Breast epithelium (tissue), 4 donors: ENCODE data around the gene CPED1. TPM values are rescaled to one million over a fixed set of nuclear protein-coding genes. Genes with fewer than 3 reads are reported as not detected.
A peak's percentile ranks its signal among the peaks of the same experiment; 100 is the strongest.

ENCODE experiments used
- DNase-seq, 2 donors: peaks; one replicate each; pipeline ENCODE4 v3.0.0-alpha.2; 2019; ENCODE audit warnings: low spot score in 2 of 2
- H3K27ac ChIP-seq, 2 donors: fragments of 200-600 bp; sonication (generic) in 1 of 2; one replicate each; pipeline ENCODE4 v1.5.1; 2016 to 2019; ENCODE audit warnings: mild to moderate bottlenecking in 1 of 2
- H3K27me3 ChIP-seq, 2 donors: fragments of 200-600 bp; sonication (generic) in 1 of 2; one replicate each; pipeline versions ENCODE4 v1.5.1 to v1.6.0; 2017 to 2019; ENCODE audit warnings: control low read depth in 1 of 2, mild to moderate bottlenecking in 1 of 2
- H3K36me3 ChIP-seq: fragments of 200-600 bp; one replicate; pipeline ENCODE4 v1.5.1; 2019
- H3K4me1 ChIP-seq, 2 donors: fragments of 200-600 bp; sonication (generic); one replicate each; pipeline ENCODE4 v1.5.1; 2016 to 2019; ENCODE audit warnings: control low read depth in 1 of 2
- H3K4me3 ChIP-seq, 3 donors: fragments of 200-600 bp; sonication (generic); 1 replicate in 2 of 3; 2 replicates in 1 of 3; pipeline ENCODE4 v1.5.1; 2016 to 2019; ENCODE audit warnings: mild to moderate bottlenecking in 3 of 3, moderate library complexity in 2 of 3
- H3K9me3 ChIP-seq, 2 donors: fragments of 200-600 bp; sonication (generic) in 1 of 2; one replicate each; pipeline ENCODE4 v1.5.1; 2016 to 2019; ENCODE audit warnings: control low read depth in 1 of 2
- CTCF ChIP-seq, 3 donors: fragments of 450-650 bp; IDR thresholded peaks; one replicate each; pipeline ENCODE4 v1.5.1; 2016 to 2017; ENCODE audit warnings: antibody characterized with exemption in 3 of 3, mild to moderate bottlenecking in 3 of 3, moderate library complexity in 3 of 3
- POLR2A ChIP-seq: fragments of 450-650 bp; IDR thresholded peaks from one replicate; pipeline ENCODE4 v1.6.1; 2016; ENCODE audit warnings: antibody characterized with exemption, mild to moderate bottlenecking, moderate library complexity
- POLR2AphosphoS5 ChIP-seq, 3 donors: sonication (generic); formaldehyde crosslinking; IDR thresholded peaks; one replicate each; pipeline ENCODE4 v1.6.1; 2017; ENCODE audit warnings: antibody characterized with exemption in 3 of 3
- intact Hi-C: fragments of 100-400 bp; cut with DNase I; formaldehyde crosslinking; loops from one replicate; pipeline ENCODE4 v1.15.1; 2023; ENCODE audit warnings: low total_unique reads
- total RNA-seq, 3 donors: library from RNA; depleted of rRNA; stranded (reverse); fragments of >200 nt; gene quantifications; one replicate each; pipeline ENCODE4 v1.1.0, GENCODE V29; 2016

Gene CPED1
- total RNA-seq, 3 donors from 2014 or later = 14.3 to 29.3 (median 15.4) TPM

- TF ChIP-seq POLR2AphosphoS5 (IDR thresholded peaks at IDR 0.05) (no peak), CTCF (IDR thresholded peaks at IDR 0.05) (no peak), POLR2A (no peak)
- Histone ChIP-seq H3K9me3 (no peaks in the 10 kb centered on the region), H3K27ac (no peak overlapping the region), H3K4me3 (no peak overlapping the region), H3K36me3 (no peaks in the 10 kb centered on the region), H3K27me3 (no peaks in the 10 kb centered on the region), H3K4me1 (no peaks in the 10 kb centered on the region)
- intact Hi-C loops = no loop called here
- no peak for DNase-seq
These were observed 116.8 kb downstream of the CPED1 start for GRCh38 chr7:121105262-121105661.

DNA sequence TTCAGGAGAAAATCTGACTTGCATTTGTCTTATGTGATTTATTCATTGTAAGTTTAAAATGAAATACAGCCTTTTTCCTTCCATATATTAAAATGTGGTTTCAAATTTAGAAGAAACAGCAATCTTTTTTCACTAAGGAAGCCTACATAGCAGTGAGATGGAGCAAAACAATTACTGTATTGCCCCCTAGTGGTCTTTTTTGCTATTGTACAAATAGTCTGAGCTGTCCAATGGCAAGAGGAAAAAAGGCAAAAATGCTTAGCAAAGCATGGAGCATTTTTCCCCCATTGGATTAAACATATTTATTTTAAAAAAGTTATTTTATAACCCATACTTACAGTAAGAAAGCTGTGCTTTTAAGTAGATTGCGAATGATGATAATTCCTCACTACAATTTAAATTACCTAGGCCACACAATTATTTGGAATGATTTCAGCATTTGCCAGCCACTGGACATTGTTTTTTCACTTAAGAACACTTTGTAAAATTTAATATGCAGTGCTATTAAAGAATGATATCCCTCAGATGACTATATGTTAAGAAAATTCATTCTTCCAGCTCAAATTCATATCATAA lies 119.5 kb downstream of the CPED1 start:
- no peak overlapping the region for H3K27ac ChIP-seq
- no peak for DNase-seq
- TF ChIP-seq CTCF (IDR thresholded peaks at IDR 0.05) = peak; percentile 61 to 67 (median 66)
- no peak for TF ChIP-seq POLR2AphosphoS5 (IDR thresholded peaks at IDR 0.05)
- intact Hi-C loops = no loop called here
- H3K4me1 ChIP-seq = no peaks in the 10 kb centered on the region
- no peaks in the 10 kb centered on the region for H3K36me3 ChIP-seq
- H3K4me3 ChIP-seq = no peak overlapping the region
- no peaks in the 10 kb centered on the region for H3K9me3 ChIP-seq
- no peaks in the 10 kb centered on the region for H3K27me3 ChIP-seq

GRCh38 chr7:121109145-121109544 lies 120.6 kb downstream of the CPED1 start:
- H3K4me3 ChIP-seq = no peak overlapping the region
- H3K9me3 ChIP-seq = no peaks in the 10 kb centered on the region
- DNase-seq = no peak
- no peaks in the 10 kb centered on the region for H3K27me3 ChIP-seq
- no peak overlapping the region for H3K27ac ChIP-seq
- TF ChIP-seq CTCF (IDR thresholded peaks at IDR 0.05) = no peak
- TF ChIP-seq POLR2A = no peak
- TF ChIP-seq POLR2AphosphoS5 (IDR thresholded peaks at IDR 0.05) = no peak
- no peaks in the 10 kb centered on the region for H3K4me1 ChIP-seq
- no peaks in the 10 kb centered on the region for H3K36me3 ChIP-seq
- intact Hi-C loops = no loop called here

GRCh38 chr7:121113288-121113687 lies 124.8 kb downstream of the CPED1 start:
- intact Hi-C loops = no loop called here
- H3K4me3 ChIP-seq = no peak overlapping the region
- TF ChIP-seq CTCF (IDR thresholded peaks at IDR 0.05) (no peak), POLR2AphosphoS5 (IDR thresholded peaks at IDR 0.05) (no peak), POLR2A (no peak)
- no peak for DNase-seq
- H3K9me3 ChIP-seq = no peaks in the 10 kb centered on the region
- H3K27ac ChIP-seq = no peak overlapping the region
- no peaks in the 10 kb centered on the region for H3K36me3 ChIP-seq
- no peaks in the 10 kb centered on the region for H3K4me1 ChIP-seq
- no peaks in the 10 kb centered on the region for H3K27me3 ChIP-seq

GRCh38 chr7:121116396-121116795 lies 127.9 kb downstream of the CPED1 start:
- intact Hi-C loops = no loop called here
- H3K27ac ChIP-seq = no peak overlapping the region
- H3K4me1 ChIP-seq = no peaks in the 10 kb centered on the region
- no peaks in the 10 kb centered on the region for H3K9me3 ChIP-seq
- TF ChIP-seq POLR2AphosphoS5 (IDR thresholded peaks at IDR 0.05) (no peak), CTCF (IDR thresholded peaks at IDR 0.05) (no peak), POLR2A (no peak)
- no peak for DNase-seq
- no peak overlapping the region for H3K4me3 ChIP-seq
- H3K27me3 ChIP-seq = no peaks in the 10 kb centered on the region
- H3K36me3 ChIP-seq = no peaks in the 10 kb centered on the region
